ENCODE data around the gene CCDC126.
A peak's percentile ranks its signal among the peaks of the same experiment; 100 is the strongest.
"Not testable (repeated sequence)": the region's sequence is repeated elsewhere in the genome, so short reads cannot be mapped to it uniquely, and the experiment has no call there.

The CCDC126 gene

DNA sequence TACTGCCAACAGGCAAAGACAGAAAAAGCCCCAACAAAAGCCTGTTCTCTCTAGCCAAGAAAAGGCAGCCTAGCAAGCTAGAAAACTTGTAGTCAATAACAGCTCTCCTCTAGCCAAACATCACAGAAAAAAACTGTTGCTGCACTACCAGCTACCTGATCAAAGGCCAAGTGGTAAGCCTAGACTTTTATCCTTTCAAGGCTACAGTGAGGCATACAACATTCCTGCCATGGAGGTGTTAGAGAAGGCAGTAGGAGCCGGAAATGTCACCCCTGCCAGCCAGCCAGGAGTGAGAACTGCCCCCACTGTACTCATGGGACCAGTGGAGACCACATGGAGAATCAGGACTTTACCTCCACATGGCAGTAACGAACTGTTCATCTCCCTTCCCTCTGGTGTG is 31.2 kb downstream of the CCDC126 start:
- no peak for DNase-seq (ENCODE audit: low spot score)

DNA sequence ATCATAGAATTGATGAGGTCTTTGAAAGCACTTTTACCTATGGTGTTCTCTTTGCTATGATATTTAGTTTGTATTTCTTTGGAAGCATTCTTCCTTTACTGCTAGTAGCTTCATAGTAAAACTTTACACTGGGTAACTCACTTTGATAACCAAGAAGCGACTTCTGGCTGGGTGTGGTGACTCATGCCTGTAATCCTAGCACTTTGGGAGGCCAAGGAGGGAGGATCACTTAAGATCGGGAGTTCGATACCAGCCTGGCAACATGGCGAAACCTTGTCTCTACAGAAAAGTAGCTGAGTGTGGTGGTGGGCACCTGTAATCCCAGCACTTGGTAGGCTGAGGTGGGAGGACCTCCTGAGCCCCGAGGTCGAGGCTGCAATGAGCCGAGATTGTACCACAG is 36.2 kb downstream of the CCDC126 start:
- no peak for DNase-seq (ENCODE audit: low spot score)

GRCh38 chr7:23645822-23646221 is 48.6 kb downstream of the CCDC126 start:
- DNase-seq (ENCODE audit: low spot score) = no peak

DNA sequence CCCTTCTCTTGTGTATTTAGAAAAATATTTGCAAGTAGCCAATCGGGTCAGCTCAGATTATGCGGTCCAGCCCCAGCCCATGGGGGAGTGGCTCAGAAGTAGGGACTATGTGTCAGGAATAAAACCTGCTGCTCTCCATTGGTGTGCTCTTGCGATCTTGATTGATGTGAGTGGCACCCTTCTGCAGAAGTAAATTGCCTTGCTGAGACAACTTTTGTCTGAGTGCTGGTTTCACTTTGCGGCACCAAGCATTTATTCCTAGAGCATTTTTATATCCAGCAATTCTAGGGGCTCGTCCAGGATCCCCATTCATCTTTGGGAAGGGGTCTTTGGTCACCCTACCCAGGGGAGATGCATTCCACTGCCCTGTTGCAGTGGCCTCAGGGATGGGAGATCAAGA is 56.8 kb downstream of the CCDC126 start:
- no peak for DNase-seq (ENCODE audit: low spot score)

DNA sequence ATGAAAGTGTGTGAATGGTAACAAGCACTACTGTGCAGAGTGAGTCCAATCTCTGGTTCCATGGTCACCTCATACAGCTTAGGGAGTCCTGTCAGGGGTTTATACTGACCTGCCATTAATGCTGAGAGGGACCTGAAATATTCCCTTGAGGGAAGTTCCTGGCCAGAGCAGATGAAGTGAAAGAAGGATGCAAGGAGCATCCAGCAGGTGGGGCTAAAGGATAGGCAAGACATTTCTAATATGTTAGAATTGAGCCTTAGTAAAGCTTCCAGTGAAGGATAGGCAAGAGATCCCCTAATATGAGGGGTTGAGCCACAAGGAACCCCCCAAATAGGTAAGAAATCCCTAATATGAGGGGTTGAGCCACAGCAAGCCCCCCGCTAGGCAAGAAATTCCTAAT is 57.3 kb downstream of the CCDC126 start:
- DNase-seq (ENCODE audit: low spot score) = no peak

DNA sequence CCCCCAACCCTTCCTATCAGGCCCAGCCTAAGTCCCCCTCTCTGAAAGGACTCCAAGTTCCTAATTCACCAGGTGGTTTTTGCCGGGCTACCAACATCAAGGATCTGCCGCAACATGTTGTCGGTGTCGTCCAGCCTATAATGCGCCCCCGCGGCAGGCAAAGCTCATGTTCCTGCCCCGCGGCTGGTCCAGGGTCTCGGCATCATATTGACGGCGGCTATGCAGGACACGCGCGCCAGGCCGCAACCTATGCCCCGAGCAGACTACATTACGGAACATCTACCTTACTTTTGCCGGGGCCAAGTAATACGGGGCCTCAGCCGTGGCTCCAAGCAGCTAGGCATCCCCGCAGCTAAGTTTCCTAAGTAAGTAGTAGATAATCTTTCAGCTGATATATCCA is 58.3 kb downstream of the CCDC126 start:
- no peak for DNase-seq (ENCODE audit: low spot score)

DNA sequence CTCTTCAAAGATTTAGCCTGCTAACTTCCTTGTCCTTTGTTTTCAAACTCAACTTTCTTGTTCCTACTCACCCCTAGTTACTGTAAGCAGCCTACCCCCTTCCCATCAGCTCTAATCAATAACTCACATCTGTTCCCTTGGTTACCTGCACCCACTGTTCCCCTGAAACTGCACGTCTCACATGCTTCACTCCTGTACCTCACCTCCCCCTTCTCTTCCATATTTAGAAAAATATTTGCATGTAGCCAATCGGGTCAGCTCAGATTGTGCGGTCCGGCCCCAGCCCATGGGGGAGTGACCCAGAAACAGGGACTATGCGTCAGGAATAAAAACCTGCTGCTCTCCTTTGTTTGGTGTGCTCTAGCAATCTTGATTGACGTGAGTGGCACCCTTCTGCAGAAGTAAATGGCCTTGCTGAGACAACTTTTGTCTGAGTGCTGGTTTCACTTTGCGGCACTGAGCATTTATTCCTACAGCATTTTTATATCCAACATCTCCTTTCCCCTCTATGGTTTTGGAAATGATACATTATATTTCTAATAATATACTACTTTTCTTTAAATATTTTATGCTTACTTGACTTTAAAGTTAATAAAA is 61.7 kb downstream of the CCDC126 start:
- DNase-seq (ENCODE audit: low spot score) = no peak

DNA sequence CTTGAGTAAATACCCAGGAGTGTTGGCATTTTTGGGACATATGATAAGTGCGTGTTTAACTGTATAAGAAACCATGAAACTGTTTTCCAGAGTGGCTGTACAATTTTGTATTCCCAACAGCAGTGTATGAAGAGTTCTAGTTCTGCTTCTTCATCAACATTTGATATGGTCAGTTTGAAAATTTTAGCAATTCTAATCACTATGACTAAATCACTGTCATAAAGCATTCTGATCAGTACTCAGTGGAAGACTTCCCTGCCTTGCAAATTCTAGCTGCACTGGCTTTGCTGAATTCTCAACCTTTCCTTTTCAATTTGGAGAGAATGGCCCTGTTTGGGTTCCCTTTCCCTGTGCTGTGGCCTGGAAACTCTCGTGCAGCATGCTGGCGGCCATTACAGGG is 64.2 kb downstream of the CCDC126 start:
- DNase-seq (ENCODE audit: low spot score) = no peak

DNA sequence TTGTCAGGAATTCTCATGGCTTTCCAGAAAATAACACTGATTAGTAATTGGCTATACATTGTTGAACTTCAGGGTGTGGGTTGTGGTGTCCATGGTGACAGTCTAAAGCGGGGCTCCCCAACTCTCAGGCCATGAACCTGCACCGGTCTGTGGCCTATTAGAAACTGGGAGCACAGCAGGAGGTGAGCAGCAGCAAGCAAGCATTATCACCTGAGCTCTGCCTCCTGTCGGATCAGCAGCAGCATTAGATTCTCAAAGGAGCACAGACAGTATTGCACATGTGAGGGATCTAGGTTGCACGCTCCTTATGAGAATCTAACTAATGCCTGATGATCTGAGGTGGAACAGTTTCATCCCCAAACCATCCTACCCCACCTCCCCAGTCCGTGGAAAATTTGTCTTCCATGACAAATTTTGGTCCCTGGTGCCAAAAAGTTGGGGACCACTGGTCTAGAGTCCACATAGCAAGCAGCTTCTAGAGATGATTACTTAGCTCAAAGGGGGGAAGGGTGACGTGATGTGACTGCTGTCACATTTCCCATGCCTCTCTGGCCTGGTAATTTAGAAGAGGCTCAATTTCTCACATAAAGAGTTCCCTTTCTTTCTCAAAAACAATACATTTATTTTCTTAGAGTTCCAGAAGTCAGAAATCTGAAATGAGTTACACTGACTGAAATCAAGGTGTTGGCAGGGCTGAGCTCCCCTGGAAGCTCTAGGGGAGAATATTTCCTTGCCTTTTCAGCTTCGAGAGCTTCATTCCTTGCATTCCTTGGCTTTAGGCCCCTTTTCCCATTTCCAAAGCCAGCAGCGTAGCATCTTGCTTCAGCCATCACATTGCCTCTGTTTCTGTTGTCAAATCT is 65.2 kb downstream of the CCDC126 start:
- no peak for DNase-seq (ENCODE audit: low spot score)

DNA sequence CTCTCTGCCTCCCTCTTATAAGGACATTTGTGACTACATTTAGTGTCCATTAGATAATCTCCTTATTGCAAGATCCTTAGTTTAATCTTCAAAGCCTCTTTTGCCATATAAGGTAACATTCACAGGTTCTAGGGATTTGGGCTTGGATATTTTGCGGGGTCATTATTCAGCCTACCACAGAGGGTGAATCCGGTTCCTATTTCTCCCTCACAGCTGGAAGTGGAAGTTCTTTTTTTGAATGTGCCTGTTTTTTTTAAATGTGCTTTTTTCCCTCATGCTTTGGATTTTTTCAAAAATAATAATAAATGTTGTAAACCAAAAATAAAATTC is 65.8 kb downstream of the CCDC126 start:
- DNase-seq (ENCODE audit: low spot score) = no peak

- no peak for DNase-seq (ENCODE audit: low spot score)
Observed at GRCh38 chr7:23664122-23664521, 66.9 kb downstream of the CCDC126 start.

DNA sequence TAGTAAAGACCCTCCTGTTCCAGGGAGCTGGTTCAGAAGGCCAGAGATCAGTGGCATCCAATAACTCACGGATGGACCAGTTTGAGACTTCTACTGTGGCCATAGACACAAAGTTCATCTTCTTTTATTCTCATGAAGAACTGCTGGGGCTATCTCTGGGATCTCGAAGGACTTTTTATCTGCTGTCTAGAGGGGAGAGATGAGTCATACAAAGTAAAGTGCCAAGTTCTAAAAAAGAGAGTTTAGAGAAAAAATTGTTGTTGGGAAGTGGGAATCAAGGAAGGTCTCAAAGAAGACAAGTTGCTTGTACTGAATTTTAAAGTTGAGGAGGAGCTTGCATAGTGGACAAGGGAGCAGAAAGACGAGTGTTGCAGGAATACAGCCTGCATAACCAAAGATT is 74.9 kb downstream of the CCDC126 start:
- DNase-seq (ENCODE audit: low spot score) = no peak

- DNase-seq (ENCODE audit: low spot score) = peak; percentile 39
Observed at GRCh38 chr7:23679898-23680413, 82.8 kb downstream of the CCDC126 start, which contains the start of gene FAM221A. TSS of gene FAM221A (plus strand) at chr7:23680199. CDS start at chr7:23680219, 20 bp downstream.

- no peak for DNase-seq (ENCODE audit: low spot score)
Observed at GRCh38 chr7:23680414-23681405, 83.5 kb downstream of the CCDC126 start.

GRCh38 chr7:23684041-23684440 is 86.9 kb downstream of the CCDC126 start:
- not testable (repeated sequence) for DNase-seq (ENCODE audit: low spot score)

DNA sequence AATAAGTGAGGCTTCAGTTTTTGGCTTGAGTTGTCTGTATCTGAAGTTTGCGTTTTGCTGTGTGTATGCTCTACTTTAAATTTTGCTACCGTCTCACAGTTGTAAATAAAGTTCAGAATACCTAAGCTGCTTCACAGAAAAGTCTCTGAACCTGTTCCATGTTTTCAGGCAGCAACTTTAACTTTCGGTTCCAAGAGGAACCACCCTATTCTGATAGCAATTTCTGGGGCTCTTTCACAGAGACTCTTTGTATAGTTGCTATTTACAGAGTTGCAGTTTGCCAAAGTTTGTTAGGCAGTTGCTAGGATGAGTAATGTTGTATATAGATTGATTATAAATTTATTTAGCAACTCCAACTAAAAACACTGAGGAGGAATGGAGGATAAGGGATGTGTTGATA is 88.5 kb downstream of the CCDC126 start:
- no peak for DNase-seq (ENCODE audit: low spot score)

- DNase-seq (ENCODE audit: low spot score) = no peak
Observed at GRCh38 chr7:23687011-23687410, 89.8 kb downstream of the CCDC126 start.

- DNase-seq (ENCODE audit: low spot score) = no peak
Observed at GRCh38 chr7:23689165-23689564, 92.0 kb downstream of the CCDC126 start.

GRCh38 chr7:23691320-23691719 is 94.1 kb downstream of the CCDC126 start:
- DNase-seq (ENCODE audit: low spot score) = no peak

DNA sequence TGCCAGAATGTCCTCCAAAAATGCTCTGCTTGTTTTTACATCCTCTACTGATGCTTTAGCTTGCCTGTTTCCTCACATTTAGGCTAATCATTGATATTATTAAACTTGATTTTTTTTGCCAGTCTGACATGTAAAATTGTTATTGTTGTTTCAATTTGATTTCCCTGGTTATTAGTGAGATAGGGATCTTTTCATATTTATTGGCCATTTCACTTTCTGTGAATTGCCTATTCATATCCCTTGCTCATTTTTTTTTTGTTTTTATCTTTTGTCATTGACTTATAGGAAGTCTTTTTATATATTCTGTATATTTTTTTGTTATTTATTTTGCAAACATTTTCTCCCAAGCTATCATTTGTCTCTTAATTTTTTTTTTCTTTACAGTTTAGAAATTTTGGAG is 96.0 kb downstream of the CCDC126 start:
- no peak for DNase-seq (ENCODE audit: low spot score)
